HL-60 (cell line): ENCODE data around the gene INTS1.

Source experiments
- DNase-seq, 2 experiments: peaks; one replicate each; pipeline ENCODE4 v3.0.0-alpha.2; 2010 to 2020; ENCODE audit warnings: low read depth in 1 of 2, low spot score in 1 of 2
- H3K27ac ChIP-seq: fragments of 250-450 bp; sonication (Bioruptor Pico); replicated peaks from 2 replicates; pipeline ENCODE4 v1.5.1; 2020; ENCODE audit warnings: mild to moderate bottlenecking, moderate library complexity
- H3K27me3 ChIP-seq: fragments of 250-450 bp; sonication (Bioruptor Pico); 2 replicates; pipeline ENCODE4 v1.5.1; 2021; ENCODE audit warnings: mild to moderate bottlenecking, moderate library complexity; ENCODE audit not compliant: insufficient read depth, poor library complexity, severe bottlenecking
- H3K4me3 ChIP-seq: replicated peaks from 2 replicates; pipeline ENCODE4 v1.5.1; 2011; ENCODE audit warnings: mild to moderate bottlenecking, control low read depth, low read length; ENCODE audit not compliant: insufficient read depth
- GABPA ChIP-seq: IDR thresholded peaks from 2 replicates; pipeline ENCODE4 v1.6.1; 2012; ENCODE audit warnings: low read depth
- POLR2AphosphoS5 ChIP-seq: IDR thresholded peaks from 2 replicates; pipeline ENCODE4 v1.6.1; 2012; ENCODE audit warnings: low read depth
- SPI1 ChIP-seq: IDR thresholded peaks from 2 replicates; pipeline ENCODE4 v1.6.1; 2012; ENCODE audit warnings: low read depth, mild to moderate bottlenecking, borderline replicate concordance
- TF ChIP-seq, protein P1 (sequence below): IDR thresholded peaks from 2 replicates; pipeline ENCODE4 v1.6.1; 2012; ENCODE audit warnings: low read depth; ENCODE audit not compliant: insufficient replicate concordance
- TF ChIP-seq, protein P2 (sequence below): IDR thresholded peaks from one replicate; pipeline ENCODE4 v1.5.1; 2011; ENCODE audit warnings: low read length, control low read depth, inconsistent platforms; ENCODE audit not compliant: insufficient read depth

INTS1 gene

DNA sequence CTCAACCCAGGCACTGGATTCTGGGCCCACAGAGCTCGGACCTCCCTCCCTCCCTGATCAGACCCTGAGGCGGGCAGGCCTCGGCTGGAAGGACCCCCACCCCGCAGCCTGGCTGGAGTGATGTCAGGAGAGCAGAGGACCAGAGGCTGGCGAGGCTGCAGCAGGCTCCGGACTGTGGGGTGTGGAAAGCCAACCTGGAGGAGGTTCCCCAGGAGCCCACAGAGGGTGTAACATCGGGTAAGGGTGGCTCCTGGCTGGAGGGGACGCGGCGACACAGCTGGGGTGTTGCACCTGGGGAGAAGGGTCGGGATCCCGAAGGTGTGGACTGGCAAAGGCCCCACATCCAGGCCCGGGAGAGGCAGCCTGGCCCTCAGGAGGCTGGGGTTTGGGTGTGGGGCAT, 36.0 kb downstream of the INTS1 start:
- TF ChIP-seq, protein P1, sequence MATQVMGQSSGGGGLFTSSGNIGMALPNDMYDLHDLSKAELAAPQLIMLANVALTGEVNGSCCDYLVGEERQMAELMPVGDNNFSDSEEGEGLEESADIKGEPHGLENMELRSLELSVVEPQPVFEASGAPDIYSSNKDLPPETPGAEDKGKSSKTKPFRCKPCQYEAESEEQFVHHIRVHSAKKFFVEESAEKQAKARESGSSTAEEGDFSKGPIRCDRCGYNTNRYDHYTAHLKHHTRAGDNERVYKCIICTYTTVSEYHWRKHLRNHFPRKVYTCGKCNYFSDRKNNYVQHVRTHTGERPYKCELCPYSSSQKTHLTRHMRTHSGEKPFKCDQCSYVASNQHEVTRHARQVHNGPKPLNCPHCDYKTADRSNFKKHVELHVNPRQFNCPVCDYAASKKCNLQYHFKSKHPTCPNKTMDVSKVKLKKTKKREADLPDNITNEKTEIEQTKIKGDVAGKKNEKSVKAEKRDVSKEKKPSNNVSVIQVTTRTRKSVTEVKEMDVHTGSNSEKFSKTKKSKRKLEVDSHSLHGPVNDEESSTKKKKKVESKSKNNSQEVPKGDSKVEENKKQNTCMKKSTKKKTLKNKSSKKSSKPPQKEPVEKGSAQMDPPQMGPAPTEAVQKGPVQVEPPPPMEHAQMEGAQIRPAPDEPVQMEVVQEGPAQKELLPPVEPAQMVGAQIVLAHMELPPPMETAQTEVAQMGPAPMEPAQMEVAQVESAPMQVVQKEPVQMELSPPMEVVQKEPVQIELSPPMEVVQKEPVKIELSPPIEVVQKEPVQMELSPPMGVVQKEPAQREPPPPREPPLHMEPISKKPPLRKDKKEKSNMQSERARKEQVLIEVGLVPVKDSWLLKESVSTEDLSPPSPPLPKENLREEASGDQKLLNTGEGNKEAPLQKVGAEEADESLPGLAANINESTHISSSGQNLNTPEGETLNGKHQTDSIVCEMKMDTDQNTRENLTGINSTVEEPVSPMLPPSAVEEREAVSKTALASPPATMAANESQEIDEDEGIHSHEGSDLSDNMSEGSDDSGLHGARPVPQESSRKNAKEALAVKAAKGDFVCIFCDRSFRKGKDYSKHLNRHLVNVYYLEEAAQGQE: no peak
- TF ChIP-seq, protein P2, sequence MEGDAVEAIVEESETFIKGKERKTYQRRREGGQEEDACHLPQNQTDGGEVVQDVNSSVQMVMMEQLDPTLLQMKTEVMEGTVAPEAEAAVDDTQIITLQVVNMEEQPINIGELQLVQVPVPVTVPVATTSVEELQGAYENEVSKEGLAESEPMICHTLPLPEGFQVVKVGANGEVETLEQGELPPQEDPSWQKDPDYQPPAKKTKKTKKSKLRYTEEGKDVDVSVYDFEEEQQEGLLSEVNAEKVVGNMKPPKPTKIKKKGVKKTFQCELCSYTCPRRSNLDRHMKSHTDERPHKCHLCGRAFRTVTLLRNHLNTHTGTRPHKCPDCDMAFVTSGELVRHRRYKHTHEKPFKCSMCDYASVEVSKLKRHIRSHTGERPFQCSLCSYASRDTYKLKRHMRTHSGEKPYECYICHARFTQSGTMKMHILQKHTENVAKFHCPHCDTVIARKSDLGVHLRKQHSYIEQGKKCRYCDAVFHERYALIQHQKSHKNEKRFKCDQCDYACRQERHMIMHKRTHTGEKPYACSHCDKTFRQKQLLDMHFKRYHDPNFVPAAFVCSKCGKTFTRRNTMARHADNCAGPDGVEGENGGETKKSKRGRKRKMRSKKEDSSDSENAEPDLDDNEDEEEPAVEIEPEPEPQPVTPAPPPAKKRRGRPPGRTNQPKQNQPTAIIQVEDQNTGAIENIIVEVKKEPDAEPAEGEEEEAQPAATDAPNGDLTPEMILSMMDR: no peak
- TF ChIP-seq SPI1 (no peak), POLR2AphosphoS5 (no peak), GABPA (no peak)
- no peak overlapping the region for H3K27ac ChIP-seq
- H3K27me3 ChIP-seq: no peaks in the 10 kb centered on the region
- DNase-seq: no peak
- H3K4me3 ChIP-seq: no peak overlapping the region

DNA sequence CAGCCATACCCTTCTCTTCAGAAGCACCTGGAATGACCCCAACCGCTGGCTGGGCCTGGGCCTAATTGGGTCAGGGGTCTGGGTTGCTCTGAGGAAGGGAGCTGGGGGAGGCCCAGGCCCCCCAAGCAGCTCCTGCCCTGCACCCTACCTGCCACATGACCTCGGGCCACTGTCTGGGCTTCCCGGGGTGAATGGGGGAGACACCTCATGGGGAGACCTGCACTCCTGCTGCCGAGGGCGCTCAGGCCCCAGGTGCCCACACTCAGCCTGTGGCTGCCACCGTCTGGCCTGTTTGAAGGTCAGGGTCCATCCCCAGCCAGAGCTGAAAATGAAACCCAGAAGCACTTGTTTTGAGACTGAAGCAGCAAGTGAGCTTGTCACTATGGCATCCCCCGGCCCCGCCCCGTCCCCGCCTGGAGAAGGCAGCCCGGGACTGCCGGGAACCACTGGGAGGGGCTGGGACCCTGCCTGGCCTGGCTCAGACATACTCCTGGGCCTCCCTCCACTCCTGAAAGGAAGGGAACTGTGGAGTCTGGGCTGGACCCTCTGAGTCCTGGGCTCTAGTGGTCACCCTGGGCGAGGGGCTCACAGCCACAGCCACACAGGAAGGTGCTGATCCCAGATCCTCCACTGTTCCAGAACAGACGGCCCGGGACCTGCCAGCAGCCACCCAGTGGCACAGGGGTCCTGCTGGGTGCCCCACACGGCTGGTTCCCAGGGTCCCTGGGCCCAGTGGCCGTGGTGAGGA, 37.5 kb downstream of the INTS1 start:
- no peak for DNase-seq
- H3K4me3 ChIP-seq: no peak overlapping the region
- TF ChIP-seq, protein P1: no peak
- TF ChIP-seq, protein P2: no peak
- TF ChIP-seq GABPA: no peak
- TF ChIP-seq SPI1: no peak
- TF ChIP-seq POLR2AphosphoS5: no peak
- H3K27ac ChIP-seq: no peak overlapping the region
- H3K27me3 ChIP-seq: no peaks in the 10 kb centered on the region

DNA sequence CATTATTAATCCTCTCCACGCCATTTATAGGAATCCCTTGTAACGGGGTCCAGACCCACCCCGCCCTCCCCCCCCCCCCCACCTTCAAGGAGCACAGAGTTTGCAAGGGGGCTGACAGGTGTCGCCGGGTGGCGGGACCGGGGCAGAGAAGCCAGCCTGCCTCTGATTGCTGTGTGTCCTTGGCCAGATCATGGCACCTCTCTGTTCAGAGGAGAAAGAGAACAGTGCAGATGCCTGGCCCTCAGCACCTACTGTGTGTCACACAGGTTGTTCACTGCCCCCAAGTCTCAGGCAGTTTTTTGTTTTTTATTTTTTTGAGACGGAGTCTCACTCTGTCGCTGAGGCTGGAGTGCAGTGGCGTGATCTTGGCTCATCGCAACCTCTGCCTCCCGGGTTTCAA, 39.5 kb downstream of the INTS1 start:
- Histone ChIP-seq H3K27me3 (no peaks in the 10 kb centered on the region), H3K27ac (no peak overlapping the region), H3K4me3 (no peak overlapping the region)
- TF ChIP-seq SPI1: no peak
- TF ChIP-seq GABPA: no peak
- TF ChIP-seq, protein P1: no peak
- TF ChIP-seq, protein P2: no peak
- no peak for TF ChIP-seq POLR2AphosphoS5
- DNase-seq: no peak
